Smooth muscle cell of bladder (primary cell): ENCODE measurements around the gene KLHL10. TPM values are rescaled to one million over a fixed set of nuclear protein-coding genes. Genes with fewer than 3 reads are reported as not detected.

Source experiments
- total RNA-seq: library from RNA; depleted of rRNA; stranded (reverse); fragments of >200 nt; gene quantifications from 2 replicates; pipeline ENCODE4 v1.2.3, GENCODE V29; 2014

KLHL10 gene
- total RNA-seq = 0.43 and 0.55 TPM in 2 replicates

DNA sequence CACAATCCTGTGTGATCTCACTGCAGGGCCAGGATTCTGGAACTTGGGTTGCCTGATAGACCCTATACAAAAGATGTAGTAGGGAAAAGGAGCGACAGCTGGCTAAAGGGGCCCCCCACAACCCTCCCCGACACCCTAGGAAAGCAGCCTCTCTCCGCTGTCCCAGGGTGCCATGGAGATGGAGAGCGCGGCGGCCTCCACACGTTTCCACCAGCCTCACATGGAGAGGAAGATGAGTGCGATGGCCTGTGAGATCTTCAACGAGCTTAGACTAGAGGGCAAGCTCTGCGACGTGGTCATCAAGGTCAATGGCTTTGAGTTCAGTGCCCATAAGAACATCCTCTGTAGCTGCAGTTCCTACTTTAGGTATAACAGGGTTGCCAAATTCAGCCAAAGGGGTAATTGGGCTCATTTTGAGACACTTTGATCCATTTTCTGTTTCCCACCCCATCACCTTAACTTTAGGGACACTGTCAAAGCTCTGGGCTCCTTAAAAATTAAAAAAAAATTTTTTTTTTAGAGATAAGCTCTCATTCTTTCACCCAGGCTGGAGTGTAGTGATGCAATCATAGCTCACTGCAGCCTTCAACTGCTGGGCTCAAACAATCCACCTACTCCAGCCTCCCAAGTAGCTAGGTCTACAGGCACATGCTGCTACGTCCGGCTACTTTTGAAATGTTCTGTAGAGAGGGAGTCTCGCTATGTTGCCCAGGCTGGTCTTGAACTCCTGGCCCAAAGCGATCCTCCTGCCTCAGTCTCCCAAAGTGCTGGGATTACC lies at the start of gene KLHL10:
Gene KLHL10 (plus strand): TSS at position 65 of the 778 bp plus-strand sequence. CDS start 108 bp downstream, at position 173.

DNA sequence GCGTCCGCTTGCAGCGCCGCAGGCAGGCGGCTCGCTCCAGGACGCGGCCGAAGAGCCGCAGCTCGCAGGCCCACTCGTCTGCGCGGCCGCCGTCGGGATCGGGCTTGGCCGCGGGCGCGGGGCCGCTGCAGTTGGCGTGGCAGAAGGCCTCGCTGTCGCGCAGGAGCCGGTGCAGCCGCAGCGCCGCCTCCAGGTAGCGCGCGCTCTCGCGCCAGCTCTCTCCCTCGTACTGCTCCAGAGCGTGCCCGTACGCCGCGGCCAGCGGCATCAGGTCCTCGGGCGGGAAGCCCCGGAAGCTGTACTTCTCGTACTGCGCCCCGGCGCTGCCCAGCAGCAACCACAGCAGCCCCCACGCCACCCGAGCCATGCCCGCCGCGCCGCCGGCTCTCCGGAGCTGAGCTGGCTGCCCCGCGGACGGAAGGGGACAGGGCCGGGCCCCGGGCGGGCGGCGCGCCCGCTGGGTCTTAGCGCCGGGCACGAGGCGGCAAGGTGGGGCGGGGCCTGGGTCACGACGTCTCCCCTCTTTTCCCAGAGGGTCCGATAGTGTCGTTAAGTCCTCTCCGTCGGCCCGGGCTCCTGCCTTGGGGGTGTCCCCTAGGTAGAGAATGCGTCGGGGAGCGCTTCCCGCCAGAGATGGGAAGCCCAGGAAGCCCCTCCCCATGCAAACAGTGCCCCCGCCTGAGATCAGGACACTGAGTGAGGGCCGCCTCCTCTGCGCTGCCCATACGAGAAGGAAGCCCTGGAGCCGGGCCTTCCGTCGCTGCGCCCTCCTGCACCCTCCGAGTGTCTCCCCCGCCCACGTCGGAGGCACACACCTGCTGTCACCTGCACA lies 25.9 kb upstream of the KLHL10 start, which contains the start of gene P3H4:
Gene P3H4 (minus strand): TSS at position 401 of the 832 bp plus-strand sequence. CDS start 34 bp downstream, at position 367.

DNA sequence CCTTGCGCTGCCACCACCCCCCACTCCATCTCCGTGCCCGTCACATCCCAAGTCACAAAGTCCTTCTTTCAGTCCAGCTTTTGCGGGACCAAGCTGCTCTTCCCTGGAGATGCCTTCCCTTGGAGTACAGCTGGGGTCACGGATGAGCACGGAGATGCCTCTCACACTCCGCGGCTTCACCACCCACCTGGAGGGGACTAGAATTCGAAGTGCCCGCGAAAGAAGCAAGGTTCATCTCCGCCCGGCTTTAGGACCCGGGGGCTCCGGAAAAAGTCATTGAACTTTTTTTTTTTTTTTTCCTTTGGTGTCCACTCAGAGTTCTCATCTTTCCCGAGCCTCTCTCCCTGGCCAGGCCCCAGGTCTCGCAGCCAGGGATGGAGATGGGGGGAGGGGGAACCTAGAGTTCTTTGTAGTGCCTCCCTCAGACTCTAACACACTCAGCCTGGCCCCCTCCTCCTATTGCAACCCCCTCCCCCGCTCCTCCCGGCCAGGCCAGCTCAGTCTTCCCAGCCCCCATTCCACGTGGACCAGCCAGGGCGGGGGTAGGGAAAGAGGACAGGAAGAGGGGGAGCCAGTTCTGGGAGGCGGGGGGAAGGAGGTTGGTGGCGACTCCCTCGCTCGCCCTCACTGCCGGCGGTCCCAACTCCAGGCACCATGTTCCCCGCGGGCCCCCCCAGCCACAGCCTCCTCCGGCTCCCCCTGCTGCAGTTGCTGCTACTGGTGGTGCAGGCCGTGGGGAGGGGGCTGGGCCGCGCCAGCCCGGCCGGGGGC lies 25.1 kb upstream of the KLHL10 start, which contains the start of gene FKBP10:
Gene FKBP10 (plus strand): TSS at position 624 of the 771 bp plus-strand sequence. CDS start 31 bp downstream, at position 655.

DNA sequence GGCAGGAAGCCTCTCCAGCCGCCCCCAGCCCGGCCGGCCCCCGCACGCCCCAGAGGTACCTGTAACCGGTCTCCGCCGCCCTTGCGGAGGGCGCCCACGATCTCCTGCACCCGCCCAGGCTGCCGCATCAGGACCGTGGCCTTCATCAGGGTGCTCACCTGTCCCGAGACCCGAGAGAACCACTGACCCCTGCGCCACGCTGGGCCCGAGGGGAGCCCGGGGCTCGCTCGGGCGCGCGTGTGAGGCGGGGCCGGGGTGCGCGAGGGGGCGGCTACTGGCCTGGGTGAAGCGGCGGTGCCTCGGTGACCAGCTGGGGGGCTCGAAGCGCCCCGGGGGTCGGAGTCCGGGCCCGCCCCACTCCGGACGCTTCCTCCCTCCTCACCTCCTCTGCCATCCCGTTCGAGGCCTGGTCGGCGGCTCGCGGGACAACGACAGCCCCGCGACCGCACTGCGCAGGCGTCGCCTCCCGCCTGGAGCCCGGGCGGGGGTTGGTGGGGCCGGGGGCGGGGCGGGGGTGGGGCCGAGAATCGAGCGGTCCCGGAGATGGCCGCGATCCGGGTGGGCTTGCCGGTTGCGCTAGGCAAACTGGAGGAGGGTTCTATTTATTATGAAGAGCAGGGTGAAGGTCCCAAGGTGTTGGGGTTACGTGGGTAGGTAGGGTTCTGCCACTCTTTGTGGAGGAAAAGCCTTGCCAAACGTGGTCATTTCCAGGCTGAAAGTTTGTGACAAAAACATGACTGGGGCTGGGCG lies 1.6 kb upstream of the KLHL10 start, which contains the start of gene NT5C3B:
Gene NT5C3B (minus strand): TSS at position 433 of the 750 bp plus-strand sequence. CDS start 39 bp downstream, at position 394.

DNA sequence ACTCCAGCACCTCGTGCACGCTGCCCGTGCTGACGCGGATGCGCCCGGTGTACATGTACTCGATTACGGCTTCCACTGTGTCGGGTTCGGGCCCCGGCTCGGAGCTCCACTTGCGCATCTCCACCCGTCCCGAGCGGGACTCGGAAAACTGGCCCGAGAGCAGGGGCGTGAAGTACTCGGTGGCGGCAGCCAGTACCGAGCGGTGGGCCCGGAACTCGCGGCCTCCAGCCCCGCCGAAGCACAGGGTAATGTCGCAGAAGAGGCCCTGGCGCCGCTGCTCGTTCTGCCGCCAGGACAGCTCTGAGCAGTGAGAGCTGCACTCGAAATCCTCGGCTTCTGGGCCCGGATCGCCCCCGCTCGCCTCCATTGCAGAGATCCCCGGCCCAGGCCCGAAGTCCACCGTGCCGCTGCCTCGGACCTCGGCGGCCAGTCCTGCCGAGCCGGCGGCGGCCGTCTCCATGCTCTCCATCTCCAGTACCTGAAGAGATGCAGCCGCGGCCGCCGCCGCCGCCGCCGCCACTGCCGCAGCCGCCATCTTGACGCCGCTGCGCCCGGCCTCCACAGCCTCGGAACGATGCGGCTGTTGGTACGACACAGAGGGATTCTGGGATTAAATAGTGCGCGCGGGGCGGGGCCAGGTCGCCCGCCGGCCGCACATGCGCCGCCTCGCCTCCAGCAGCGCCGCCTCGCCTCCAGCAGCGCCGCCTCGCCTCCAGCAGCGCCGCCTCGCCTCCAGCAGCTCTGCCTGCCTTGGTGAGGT lies 27.4 kb downstream of the KLHL10 start, which contains the start of gene KLHL11:
Gene KLHL11 (minus strand): TSS at position 588 of the 760 bp plus-strand sequence. CDS start 53 bp downstream, at position 535.

Other genes starting within 250 kb of the KLHL10 start
- 0.28 and 0.37 TPM in 2 replicates for gene KRT16, start 225.1 kb upstream of the KLHL10 start, total RNA-seq
- 6.4 and 7.3 TPM in 2 replicates for gene KRT17, start 213.2 kb upstream of the KLHL10 start, total RNA-seq
- gene EIF1, start 148.9 kb upstream of the KLHL10 start, total RNA-seq = 90.0 and 97.9 TPM in 2 replicates
- gene GAST, start 125.5 kb upstream of the KLHL10 start, total RNA-seq = not detected in 2 replicates
- under 0.01 and 0.18 TPM in 2 replicates for gene HAP1, start 103.2 kb upstream of the KLHL10 start, total RNA-seq
- gene JUP, start 51.1 kb upstream of the KLHL10 start, total RNA-seq = 13.8 and 14.1 TPM in 2 replicates
- gene P3H4, start 25.9 kb upstream of the KLHL10 start, total RNA-seq = 86.2 and 106 TPM in 2 replicates
- gene FKBP10, start 24.8 kb upstream of the KLHL10 start, total RNA-seq = 293 and 454 TPM in 2 replicates
- gene NT5C3B, start 1.6 kb upstream of the KLHL10 start, total RNA-seq = 78.4 and 83.1 TPM in 2 replicates
- 26.0 and 26.2 TPM in 2 replicates for gene KLHL11, start 27.6 kb downstream of the KLHL10 start, total RNA-seq
- gene ACLY, start 81.1 kb downstream of the KLHL10 start, total RNA-seq = 260 and 291 TPM in 2 replicates
- gene ODAD4, start 92.8 kb downstream of the KLHL10 start, total RNA-seq = 0.74 and 1.1 TPM in 2 replicates
- 50.9 and 64.7 TPM in 2 replicates for gene CNP, start 129.0 kb downstream of the KLHL10 start, total RNA-seq
- 69.9 and 78.6 TPM in 2 replicates for gene DNAJC7, start 179.6 kb downstream of the KLHL10 start, total RNA-seq
- gene NKIRAS2, start 182.3 kb downstream of the KLHL10 start, total RNA-seq = 19.2 and 23.9 TPM in 2 replicates
- gene C17orf113, start 212.8 kb downstream of the KLHL10 start, total RNA-seq = 0.09 and 0.14 TPM in 2 replicates